H1 (cell line): ENCODE data around the gene CBLB. TPM values are rescaled to one million over a fixed set of nuclear protein-coding genes. Genes with fewer than 3 reads are reported as not detected.

Experiments used
- BACH1 ChIP-seq: IDR thresholded peaks from 2 replicates; pipeline ENCODE4 v1.6.1; 2012; ENCODE audit warnings: low read length, improper control_type of control experiment
- BCL11A ChIP-seq, 2 experiments: IDR thresholded peaks; one replicate each; pipeline ENCODE4 v1.6.1; 2011; ENCODE audit warnings: low read depth in 2 of 2, low read length in 2 of 2, mild to moderate bottlenecking in 2 of 2
- CBX5 ChIP-seq: fragments of 300-800, 300-1000 bp; sonication (generic); IDR thresholded peaks from 2 replicates; pipeline ENCODE4 v1.7.1; 2016; ENCODE audit warnings: antibody characterized with exemption, low read length, low read depth
- CBX8 ChIP-seq: fragments of 300-800, 300-1000 bp; sonication (generic); IDR thresholded peaks from 2 replicates; pipeline ENCODE4 v1.7.1; 2016; ENCODE audit warnings: low read depth, low read length, borderline replicate concordance
- RAD21 ChIP-seq, 2 experiments: IDR thresholded peaks in 1 of 2; conservative IDR thresholded peaks in 1 of 2; 2 replicates each; pipeline ENCODE4 v1.6.1; 2011; ENCODE audit warnings: low read depth in 2 of 2, low read length in 2 of 2, improper control_type of control experiment in 1 of 2, inconsistent platforms in 1 of 2, mild to moderate bottlenecking in 1 of 2, moderate library complexity in 1 of 2
- RBBP5 ChIP-seq: IDR thresholded peaks from 2 replicates; pipeline ENCODE4 v1.7.1; 2012; ENCODE audit warnings: low read depth, mild to moderate bottlenecking, inconsistent platforms, low read length, moderate library complexity, borderline replicate concordance
- SUZ12 ChIP-seq: fragments of 200-600 bp; sonication (generic); IDR thresholded peaks from 2 replicates; pipeline ENCODE4 v1.6.1; 2012; ENCODE audit warnings: mild to moderate bottlenecking, inconsistent platforms, low read length, moderate library complexity, mixed read lengths
- polyA plus RNA-seq, 7 experiments: library from polyadenylated mRNA; depleted of rRNA in 3 of 7; stranded (reverse) in 5 of 7; unstranded in 2 of 7; fragments of >200 nt in 5 of 7; fragments of 200-250 nt in 2 of 7; gene quantifications; 1 replicate in 5 of 7; 2 replicates in 1 of 7; 4 replicates in 1 of 7; pipeline versions ENCODE4 v1.2.1 to v1.2.3, GENCODE V29; 2011 to 2013; ENCODE audit warnings: missing spikeins in 2 of 7, mixed read lengths in 2 of 7
- total RNA-seq: library from RNA; stranded (reverse); fragmentation: NEBNext Ultra II Directional; extraction: Animal tissue kit (Norgen Biotek cat#: 25700); gene quantifications from 2 replicates; pipeline ENCODE4 v1.2.1, GENCODE V29; 2021
- TF ChIP-seq, protein P1 (sequence below): fragments of 300-600 bp; sonication (generic); IDR thresholded peaks from 2 replicates; pipeline ENCODE4 v1.7.1; 2012; ENCODE audit warnings: low read length, moderate library complexity, mild to moderate bottlenecking, inconsistent platforms; ENCODE audit not compliant: insufficient replicate concordance
- TF ChIP-seq, protein P2 (sequence below), 3 experiments: IDR thresholded peaks; 1 replicate in 2 of 3; 2 replicates in 1 of 3; pipeline versions ENCODE4 v1.5.1 to v1.6.1; 2011; ENCODE audit warnings: low read length in 3 of 3, mild to moderate bottlenecking in 3 of 3, inconsistent platforms in 2 of 3, low read depth in 1 of 3, moderate library complexity in 1 of 3; ENCODE audit not compliant: insufficient read depth in 1 of 3; ENCODE audit errors: control extremely low read depth in 1 of 3

Gene CBLB
- total and polyA plus RNA-seq, 2 of the 8 experiments (the other 6 are each of a cell fraction or from before 2014, with no cell fraction given), result 14.5 to 26.0 TPM

DNA sequence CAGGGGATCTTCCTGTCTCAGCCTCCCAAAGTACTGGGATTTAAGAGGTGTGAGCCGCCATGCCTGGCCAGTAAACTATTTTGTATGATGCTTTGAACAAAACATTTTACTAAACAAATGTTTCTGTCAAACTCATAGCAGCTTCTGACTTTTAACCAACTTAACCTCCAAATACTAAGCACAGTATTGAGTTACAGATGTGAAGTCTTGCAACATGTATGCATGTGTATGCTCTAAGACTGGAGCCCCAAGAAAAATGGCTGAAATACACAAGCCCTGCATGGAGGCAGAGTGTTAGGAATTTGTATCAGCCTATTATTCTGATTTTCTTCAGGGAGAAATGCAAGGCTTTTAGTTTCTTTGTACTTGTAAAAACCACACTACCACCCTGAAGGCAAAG is 137.1 kb downstream of the CBLB start (continued):
- TF ChIP-seq, protein P1, sequence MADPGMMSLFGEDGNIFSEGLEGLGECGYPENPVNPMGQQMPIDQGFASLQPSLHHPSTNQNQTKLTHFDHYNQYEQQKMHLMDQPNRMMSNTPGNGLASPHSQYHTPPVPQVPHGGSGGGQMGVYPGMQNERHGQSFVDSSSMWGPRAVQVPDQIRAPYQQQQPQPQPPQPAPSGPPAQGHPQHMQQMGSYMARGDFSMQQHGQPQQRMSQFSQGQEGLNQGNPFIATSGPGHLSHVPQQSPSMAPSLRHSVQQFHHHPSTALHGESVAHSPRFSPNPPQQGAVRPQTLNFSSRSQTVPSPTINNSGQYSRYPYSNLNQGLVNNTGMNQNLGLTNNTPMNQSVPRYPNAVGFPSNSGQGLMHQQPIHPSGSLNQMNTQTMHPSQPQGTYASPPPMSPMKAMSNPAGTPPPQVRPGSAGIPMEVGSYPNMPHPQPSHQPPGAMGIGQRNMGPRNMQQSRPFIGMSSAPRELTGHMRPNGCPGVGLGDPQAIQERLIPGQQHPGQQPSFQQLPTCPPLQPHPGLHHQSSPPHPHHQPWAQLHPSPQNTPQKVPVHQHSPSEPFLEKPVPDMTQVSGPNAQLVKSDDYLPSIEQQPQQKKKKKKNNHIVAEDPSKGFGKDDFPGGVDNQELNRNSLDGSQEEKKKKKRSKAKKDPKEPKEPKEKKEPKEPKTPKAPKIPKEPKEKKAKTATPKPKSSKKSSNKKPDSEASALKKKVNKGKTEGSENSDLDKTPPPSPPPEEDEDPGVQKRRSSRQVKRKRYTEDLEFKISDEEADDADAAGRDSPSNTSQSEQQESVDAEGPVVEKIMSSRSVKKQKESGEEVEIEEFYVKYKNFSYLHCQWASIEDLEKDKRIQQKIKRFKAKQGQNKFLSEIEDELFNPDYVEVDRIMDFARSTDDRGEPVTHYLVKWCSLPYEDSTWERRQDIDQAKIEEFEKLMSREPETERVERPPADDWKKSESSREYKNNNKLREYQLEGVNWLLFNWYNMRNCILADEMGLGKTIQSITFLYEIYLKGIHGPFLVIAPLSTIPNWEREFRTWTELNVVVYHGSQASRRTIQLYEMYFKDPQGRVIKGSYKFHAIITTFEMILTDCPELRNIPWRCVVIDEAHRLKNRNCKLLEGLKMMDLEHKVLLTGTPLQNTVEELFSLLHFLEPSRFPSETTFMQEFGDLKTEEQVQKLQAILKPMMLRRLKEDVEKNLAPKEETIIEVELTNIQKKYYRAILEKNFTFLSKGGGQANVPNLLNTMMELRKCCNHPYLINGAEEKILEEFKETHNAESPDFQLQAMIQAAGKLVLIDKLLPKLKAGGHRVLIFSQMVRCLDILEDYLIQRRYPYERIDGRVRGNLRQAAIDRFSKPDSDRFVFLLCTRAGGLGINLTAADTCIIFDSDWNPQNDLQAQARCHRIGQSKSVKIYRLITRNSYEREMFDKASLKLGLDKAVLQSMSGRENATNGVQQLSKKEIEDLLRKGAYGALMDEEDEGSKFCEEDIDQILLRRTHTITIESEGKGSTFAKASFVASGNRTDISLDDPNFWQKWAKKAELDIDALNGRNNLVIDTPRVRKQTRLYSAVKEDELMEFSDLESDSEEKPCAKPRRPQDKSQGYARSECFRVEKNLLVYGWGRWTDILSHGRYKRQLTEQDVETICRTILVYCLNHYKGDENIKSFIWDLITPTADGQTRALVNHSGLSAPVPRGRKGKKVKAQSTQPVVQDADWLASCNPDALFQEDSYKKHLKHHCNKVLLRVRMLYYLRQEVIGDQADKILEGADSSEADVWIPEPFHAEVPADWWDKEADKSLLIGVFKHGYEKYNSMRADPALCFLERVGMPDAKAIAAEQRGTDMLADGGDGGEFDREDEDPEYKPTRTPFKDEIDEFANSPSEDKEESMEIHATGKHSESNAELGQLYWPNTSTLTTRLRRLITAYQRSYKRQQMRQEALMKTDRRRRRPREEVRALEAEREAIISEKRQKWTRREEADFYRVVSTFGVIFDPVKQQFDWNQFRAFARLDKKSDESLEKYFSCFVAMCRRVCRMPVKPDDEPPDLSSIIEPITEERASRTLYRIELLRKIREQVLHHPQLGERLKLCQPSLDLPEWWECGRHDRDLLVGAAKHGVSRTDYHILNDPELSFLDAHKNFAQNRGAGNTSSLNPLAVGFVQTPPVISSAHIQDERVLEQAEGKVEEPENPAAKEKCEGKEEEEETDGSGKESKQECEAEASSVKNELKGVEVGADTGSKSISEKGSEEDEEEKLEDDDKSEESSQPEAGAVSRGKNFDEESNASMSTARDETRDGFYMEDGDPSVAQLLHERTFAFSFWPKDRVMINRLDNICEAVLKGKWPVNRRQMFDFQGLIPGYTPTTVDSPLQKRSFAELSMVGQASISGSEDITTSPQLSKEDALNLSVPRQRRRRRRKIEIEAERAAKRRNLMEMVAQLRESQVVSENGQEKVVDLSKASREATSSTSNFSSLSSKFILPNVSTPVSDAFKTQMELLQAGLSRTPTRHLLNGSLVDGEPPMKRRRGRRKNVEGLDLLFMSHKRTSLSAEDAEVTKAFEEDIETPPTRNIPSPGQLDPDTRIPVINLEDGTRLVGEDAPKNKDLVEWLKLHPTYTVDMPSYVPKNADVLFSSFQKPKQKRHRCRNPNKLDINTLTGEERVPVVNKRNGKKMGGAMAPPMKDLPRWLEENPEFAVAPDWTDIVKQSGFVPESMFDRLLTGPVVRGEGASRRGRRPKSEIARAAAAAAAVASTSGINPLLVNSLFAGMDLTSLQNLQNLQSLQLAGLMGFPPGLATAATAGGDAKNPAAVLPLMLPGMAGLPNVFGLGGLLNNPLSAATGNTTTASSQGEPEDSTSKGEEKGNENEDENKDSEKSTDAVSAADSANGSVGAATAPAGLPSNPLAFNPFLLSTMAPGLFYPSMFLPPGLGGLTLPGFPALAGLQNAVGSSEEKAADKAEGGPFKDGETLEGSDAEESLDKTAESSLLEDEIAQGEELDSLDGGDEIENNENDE, result no peak
- no peak for TF ChIP-seq BACH1
- no peak for TF ChIP-seq RBBP5
- no peak for TF ChIP-seq RAD21 (IDR thresholded peaks at IDR 0.05 in 1 of 2, conservative IDR thresholded peaks at IDR 0.05 in 1 of 2; ENCODE audit: low read depth in 2 of 2, low read length in 2 of 2)
- TF ChIP-seq, protein P2, sequence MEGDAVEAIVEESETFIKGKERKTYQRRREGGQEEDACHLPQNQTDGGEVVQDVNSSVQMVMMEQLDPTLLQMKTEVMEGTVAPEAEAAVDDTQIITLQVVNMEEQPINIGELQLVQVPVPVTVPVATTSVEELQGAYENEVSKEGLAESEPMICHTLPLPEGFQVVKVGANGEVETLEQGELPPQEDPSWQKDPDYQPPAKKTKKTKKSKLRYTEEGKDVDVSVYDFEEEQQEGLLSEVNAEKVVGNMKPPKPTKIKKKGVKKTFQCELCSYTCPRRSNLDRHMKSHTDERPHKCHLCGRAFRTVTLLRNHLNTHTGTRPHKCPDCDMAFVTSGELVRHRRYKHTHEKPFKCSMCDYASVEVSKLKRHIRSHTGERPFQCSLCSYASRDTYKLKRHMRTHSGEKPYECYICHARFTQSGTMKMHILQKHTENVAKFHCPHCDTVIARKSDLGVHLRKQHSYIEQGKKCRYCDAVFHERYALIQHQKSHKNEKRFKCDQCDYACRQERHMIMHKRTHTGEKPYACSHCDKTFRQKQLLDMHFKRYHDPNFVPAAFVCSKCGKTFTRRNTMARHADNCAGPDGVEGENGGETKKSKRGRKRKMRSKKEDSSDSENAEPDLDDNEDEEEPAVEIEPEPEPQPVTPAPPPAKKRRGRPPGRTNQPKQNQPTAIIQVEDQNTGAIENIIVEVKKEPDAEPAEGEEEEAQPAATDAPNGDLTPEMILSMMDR (IDR thresholded peaks at IDR 0.05; ENCODE audit: control extremely low read depth in 1 of 3, insufficient read depth in 1 of 3, low read depth in 1 of 3, low read length in 3 of 3), result no peak
- TF ChIP-seq CBX5, result no peak
- no peak for TF ChIP-seq CBX8
- no peak for TF ChIP-seq SUZ12
- no peak for TF ChIP-seq BCL11A (IDR thresholded peaks at IDR 0.05; ENCODE audit: low read depth in 2 of 2, low read length in 2 of 2)
